Measurements from ENCODE around the gene MAML3.

DNA sequence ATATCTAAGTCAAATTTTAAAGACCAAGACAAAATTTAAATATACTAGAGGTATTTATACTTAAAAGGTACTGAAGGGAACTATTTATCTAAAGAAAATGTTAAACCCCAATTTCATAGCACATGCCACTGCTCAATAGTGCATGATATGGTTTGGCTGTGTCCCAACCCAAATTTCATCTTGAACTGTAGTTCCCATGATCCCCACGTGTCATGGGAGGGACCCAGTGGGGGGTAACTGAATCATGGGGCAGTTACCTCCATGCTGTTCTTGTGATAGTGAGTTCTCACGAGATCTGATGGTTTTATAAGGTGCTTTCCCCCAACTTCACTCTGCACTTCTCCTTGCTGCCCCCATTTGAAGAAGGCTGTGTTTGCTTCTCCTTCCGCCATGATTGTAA lies 32.3 kb downstream of the MAML3 start:
- no peak for TF ChIP-seq EZH2phosphoT487 (IDR thresholded peaks at IDR 0.05; ENCODE audit: borderline replicate concordance, low read length)
- TF ChIP-seq, protein P1, sequence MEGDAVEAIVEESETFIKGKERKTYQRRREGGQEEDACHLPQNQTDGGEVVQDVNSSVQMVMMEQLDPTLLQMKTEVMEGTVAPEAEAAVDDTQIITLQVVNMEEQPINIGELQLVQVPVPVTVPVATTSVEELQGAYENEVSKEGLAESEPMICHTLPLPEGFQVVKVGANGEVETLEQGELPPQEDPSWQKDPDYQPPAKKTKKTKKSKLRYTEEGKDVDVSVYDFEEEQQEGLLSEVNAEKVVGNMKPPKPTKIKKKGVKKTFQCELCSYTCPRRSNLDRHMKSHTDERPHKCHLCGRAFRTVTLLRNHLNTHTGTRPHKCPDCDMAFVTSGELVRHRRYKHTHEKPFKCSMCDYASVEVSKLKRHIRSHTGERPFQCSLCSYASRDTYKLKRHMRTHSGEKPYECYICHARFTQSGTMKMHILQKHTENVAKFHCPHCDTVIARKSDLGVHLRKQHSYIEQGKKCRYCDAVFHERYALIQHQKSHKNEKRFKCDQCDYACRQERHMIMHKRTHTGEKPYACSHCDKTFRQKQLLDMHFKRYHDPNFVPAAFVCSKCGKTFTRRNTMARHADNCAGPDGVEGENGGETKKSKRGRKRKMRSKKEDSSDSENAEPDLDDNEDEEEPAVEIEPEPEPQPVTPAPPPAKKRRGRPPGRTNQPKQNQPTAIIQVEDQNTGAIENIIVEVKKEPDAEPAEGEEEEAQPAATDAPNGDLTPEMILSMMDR (IDR thresholded peaks at IDR 0.05; ENCODE audit: low read depth, low read length, poor library complexity, severe bottlenecking), result no peak

Data from DOHH2 (cell line).